ENCODE data around the gene CDH1. TPM values are rescaled to one million over a fixed set of nuclear protein-coding genes. Genes with fewer than 3 reads are reported as not detected.
A peak's percentile ranks its signal among the peaks of the same experiment; 100 is the strongest.

Gene CDH1
- total RNA-seq, 1 experiment from 2014 or later = 65.8 TPM

- BruUV-seq (replicated peaks) = no TSS peak
- TF ChIP-seq REST (IDR thresholded peaks at IDR 0.05; ENCODE audit: insufficient read depth in 1 of 2, low read depth in 2 of 2, low read length in 1 of 2) (no peak), POLR2AphosphoS5 (IDR thresholded peaks at IDR 0.05; ENCODE audit: low read depth, low read length) (no peak), SIN3A (IDR thresholded peaks at IDR 0.05; ENCODE audit: borderline replicate concordance, insufficient read depth, low read depth, low read length) (no peak), CTCF (IDR thresholded peaks at IDR 0.05) (no peak), TCF7L2 (IDR thresholded peaks at IDR 0.05; ENCODE audit: low read depth, low read length) (no peak)
- Histone ChIP-seq H3K36me3 (ENCODE audit: control insufficient read depth, insufficient read depth, low read length) (no peaks in the 10 kb centered on the region), H3K9me3 (ENCODE audit: control insufficient read depth, insufficient read depth, low read depth, low read length) (no peaks in the 10 kb centered on the region), H3K27me3 (ENCODE audit: control insufficient read depth, insufficient read depth, low read length) (no peaks in the 10 kb centered on the region), H3K4me3 (ENCODE audit: low read depth in 2 of 2, low read length in 2 of 2) (no peak overlapping the region), H3K27ac (ENCODE audit: low read length) (0 out of 2 replicates have a peak overlapping the region, but pooled peaks have one; percentile 29), H3K4me1 (ENCODE audit: control insufficient read depth, insufficient read depth, low read length) (peaks cover 11% of the 10 kb centered on the region)
- intact Hi-C loops (cut with micrococcal nuclease; ENCODE audit: unreplicated experiment) = loop anchor here (10.0 kb wide), 1 partner anchor 183 kb away; no protein-coding TSS in a partner anchor
- POLR2A ChIA-PET = no interaction called here
- CTCF ChIA-PET = interaction anchor here (1.4 kb wide), 1 partner anchor 117 kb away, joined by 3 read pairs; no protein-coding TSS in a partner anchor
- DNase-seq (ENCODE audit: low read depth, low spot score) (no peak), ATAC-seq (peak; percentile 52)
- in situ Hi-C loops (cut with HindIII; ENCODE audit: low pct_unique_long_range_greater_than_20kb, low sequenced_read_pairs) = no loop called here
These were observed 29.5 kb upstream of the CDH1 start for GRCh38 chr16:68707340-68708152.

- in situ Hi-C loops (cut with HindIII; ENCODE audit: low pct_unique_long_range_greater_than_20kb, low sequenced_read_pairs) = no loop called here
- POLR2A ChIA-PET = no interaction called here
- no TSS peak for BruUV-seq (replicated peaks)
- ATAC-seq (no peak), DNase-seq (ENCODE audit: low read depth, low spot score) (no peak)
- intact Hi-C loops (cut with micrococcal nuclease; ENCODE audit: unreplicated experiment) = no loop called here
- Histone ChIP-seq H3K27ac (ENCODE audit: low read length) (no peak overlapping the region), H3K27me3 (ENCODE audit: control insufficient read depth, insufficient read depth, low read length) (no peaks in the 10 kb centered on the region), H3K4me3 (ENCODE audit: low read depth in 2 of 2, low read length in 2 of 2) (no peak overlapping the region), H3K36me3 (ENCODE audit: control insufficient read depth, insufficient read depth, low read length) (no peaks in the 10 kb centered on the region), H3K9me3 (ENCODE audit: control insufficient read depth, insufficient read depth, low read depth, low read length) (no peaks in the 10 kb centered on the region), H3K4me1 (ENCODE audit: control insufficient read depth, insufficient read depth, low read length) (peaks cover 11% of the 10 kb centered on the region)
- CTCF ChIA-PET = interaction anchor here (0.6 kb wide), 1 partner anchor 134 kb away, joined by 3 read pairs; no protein-coding TSS in a partner anchor
- TF ChIP-seq TCF7L2 (IDR thresholded peaks at IDR 0.05; ENCODE audit: low read depth, low read length) (no peak), REST (IDR thresholded peaks at IDR 0.05; ENCODE audit: insufficient read depth in 1 of 2, low read depth in 2 of 2, low read length in 1 of 2) (no peak), SIN3A (IDR thresholded peaks at IDR 0.05; ENCODE audit: borderline replicate concordance, insufficient read depth, low read depth, low read length) (no peak), CTCF (IDR thresholded peaks at IDR 0.05) (no peak), POLR2AphosphoS5 (IDR thresholded peaks at IDR 0.05; ENCODE audit: low read depth, low read length) (no peak)
These were observed 26.9 kb upstream of the CDH1 start for GRCh38 chr16:68710211-68710610.

Data from Panc1 (cell line).